ENCODE data around the gene TLE5.
"Not testable (repeated sequence)": the region's sequence is repeated elsewhere in the genome, so short reads cannot be mapped to it uniquely, and the experiment has no call there.

The TLE5 gene

DNA sequence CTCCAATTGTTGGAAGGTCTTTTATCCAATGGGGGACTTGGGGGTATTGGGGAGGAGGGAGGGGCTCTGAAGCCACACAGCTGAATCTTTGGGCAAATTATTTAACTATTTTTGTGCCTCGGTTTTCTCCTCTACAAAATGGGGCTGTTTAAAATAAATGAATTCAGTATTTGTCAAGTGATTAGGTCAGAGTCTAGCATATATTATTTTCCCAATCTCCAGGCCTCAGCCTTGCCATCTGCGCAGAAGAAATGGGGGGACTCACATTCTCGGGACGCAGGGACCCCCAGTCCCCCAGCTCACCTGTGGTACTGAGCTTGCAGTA is 1.5 kb downstream of the TLE5 start:
- DNase-seq = no peak

DNA sequence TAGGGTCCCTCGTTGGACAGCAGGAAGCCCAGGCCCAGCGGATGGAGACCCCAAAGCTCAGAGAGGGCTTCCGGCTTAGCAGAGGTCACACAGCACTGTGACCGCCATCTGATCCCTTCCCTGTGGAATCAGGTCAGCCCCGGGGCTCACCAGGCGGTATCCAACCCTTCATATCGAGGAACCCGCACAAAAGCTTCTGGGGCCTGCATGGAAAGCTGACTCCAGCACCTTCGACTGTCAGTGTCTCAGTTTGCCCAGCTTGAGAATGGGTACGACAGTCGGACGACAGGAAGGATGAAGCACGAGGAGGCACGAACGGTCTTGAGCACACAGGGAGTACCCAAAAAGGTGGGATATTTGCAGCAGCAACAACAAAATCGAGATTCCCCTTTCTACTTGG is 2.6 kb downstream of the TLE5 start:
- no peak for DNase-seq

GRCh38 chr19:3058821-3059314 is 3.4 kb downstream of the TLE5 start:
- DNase-seq = no peak

DNA sequence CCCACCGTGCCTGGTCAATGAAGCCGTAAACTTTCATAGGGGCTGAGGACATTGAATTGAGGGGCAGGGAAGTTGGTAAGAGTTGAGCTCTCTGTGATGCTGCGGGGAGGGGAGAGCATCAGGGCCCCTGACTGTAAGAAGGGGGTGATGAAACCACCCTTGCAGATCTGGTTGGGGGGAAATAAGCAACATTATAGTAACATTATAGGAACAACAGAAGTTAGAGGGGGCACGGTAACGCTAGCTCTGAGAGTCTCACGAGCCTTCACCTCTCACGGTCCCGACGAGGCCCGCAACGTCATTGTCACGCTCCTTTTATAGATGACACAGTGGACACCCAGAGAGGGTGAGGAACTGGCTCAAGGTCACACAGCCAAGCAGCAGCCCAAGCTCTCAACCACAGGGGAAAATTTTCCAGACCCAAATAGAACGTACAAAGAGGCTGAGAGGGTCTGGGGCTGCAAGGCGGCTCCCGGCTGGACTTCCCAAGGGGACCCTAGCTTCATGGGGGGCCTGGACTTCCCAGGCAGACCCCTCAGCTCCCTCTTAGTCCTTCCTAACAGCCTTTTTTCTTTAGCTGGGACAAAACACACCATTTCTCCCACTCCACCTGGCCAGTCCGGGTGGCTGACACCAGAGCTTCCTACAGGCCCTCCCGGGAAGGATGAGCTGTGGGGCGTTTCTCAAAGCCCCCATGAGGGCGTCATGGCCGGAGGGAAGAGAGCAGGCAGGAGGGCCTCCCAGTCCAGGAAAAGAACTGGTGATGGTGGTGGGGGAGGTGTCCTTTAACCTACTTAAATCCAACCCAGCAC is 4.1 kb downstream of the TLE5 start:
- DNase-seq = no peak

GRCh38 chr19:3057275-3057714 is 5.0 kb downstream of the TLE5 start:
- no peak for DNase-seq

DNA sequence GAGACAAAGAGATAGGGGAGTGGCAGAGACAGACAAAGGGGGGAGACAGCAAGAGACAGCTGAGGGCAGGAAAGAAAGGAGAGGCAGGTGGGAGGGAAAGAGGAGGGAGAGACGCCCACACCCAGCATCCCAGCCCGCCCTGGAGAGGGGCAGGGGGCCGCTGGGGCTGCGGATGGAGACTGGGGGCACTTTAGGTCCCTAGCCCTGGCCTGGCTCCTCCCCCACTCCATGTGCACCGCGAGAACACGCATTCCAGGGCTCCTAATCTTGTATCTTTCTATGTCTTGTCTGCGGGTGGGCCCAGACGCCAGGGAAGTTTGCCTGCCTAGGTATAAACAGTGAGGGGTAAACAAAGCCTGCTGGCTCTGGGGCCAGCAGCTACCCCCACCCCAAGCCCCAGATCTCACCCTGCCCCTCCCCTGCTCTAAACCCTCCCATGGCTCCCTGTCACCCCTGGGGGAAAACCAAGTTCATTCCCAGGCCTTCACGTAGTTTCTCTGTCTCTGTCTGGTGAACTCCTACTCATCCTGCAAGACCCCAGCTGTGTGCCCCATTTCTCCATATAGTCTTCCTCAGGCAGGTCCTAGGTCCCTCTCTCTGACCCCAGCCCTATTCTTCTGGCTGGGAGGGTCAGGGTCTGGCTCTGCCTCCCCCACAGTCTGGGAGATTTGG is 5.7 kb downstream of the TLE5 start:
- no peak for DNase-seq

- DNase-seq = no peak
These were observed 6.4 kb downstream of the TLE5 start for GRCh38 chr19:3055741-3056416.

DNA sequence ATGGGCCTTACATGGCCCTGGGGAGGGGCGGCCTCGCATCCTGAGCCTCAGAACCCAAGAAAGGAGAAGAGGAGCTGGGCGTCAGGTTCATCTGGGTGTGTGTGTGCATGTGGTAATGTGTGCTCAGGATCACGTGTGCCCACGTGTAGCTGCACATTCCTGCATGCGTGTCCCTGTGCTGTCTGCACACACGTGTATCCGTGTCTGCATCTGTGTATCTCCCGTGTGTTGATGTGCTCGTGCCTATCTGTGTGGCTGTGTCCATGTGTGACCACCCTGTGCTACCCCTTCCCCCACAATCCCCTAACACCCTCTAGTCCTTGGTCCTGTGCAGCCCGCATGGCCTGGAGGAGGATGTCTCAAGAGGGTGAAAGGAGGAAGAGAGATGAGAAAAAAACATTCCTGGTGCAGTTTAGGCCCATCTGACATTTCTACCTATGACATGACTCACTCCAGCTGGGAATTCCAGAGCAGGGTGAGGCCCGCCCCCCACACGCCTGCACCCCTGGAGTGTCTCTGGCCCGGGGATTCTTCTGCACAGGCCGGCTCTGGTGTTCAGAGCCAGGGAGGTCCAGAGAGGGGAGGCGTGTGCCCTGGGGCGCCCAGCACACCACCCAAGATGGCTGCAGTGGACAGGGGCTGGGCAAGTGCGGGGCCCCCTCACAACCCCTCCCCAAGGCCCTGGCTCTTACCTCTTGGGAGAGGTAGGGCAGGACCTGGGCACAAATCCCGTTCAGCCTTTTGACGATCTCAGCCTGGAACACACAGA is 7.1 kb downstream of the TLE5 start:
- no peak for DNase-seq

DNA sequence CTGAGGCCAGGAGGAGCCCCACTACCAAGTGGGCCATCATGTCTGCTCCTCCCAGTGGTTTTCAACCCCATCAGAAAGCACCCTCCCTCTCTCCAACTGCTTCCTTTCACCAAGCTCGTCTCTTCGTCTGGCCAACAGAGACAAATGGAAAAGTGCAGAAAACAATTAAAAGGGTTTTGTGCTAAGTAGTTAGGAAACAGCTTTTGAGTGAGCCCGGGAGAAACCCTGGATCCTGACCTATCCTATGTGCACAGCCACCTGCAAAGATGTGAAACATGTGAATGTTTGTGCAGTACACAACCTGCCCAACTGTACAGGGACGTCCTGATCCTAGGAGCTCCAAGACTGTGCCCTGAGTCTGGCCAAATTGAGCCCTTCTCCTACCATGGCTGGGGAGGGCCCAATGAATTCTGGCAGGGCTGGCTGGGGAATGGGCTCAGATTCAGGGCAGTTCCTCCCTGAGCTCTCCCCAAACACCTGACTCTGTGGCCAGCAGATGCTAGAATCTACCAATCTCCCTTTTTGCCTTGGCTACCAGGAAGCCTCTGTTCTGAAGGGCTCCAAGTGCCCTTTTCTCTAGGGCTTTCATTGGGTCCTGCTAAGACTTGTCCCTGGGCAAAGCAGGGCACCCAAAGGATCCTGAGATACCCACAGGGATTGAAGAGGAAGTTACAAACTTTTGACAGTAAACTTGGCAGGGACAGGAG is 7.9 kb downstream of the TLE5 start:
- DNase-seq = no peak

DNA sequence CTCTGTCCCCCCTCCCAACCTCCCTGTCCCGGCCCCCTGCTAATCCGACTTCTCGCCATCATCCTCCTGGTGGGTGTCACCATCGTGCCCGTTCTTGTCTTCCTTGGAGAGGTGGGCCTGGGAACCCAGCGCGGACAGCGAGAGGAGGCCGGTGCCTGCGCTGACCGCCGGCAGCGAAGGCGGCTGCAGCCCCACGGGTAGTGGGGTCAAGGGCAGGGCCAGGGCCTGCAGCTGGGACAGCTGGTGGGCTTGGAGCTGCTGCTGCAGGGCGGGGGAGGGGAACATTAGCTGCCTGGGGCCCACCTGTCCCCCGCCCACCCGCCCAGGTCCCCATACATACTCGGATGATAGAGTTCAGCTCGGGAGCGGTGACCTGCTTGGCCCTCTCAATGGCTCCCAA is 8.5 kb downstream of the TLE5 start:
- DNase-seq = no peak

DNA sequence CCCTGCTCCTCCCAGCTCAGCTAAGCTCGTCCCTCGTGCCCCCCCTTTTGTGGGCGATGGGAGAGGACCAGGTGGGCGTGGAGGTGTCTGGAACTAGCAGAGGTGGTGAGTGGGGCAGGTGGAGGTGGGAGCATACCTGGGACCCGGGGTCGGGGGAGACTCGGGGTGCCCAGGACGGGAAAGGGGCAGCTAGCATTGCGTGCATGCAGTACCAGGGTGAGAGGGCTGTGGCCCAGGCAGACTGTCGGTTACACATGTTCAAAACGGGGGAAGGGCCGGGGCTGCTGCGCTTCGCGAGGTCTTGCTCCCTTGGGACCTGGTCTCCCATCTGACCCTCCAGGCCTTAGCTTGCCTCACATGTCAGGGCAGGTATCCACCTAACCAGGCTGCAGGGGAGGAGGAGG is 9.1 kb downstream of the TLE5 start:
- DNase-seq = no peak

GRCh38 chr19:3050016-3050415 is 12.3 kb downstream of the TLE5 start:
- DNase-seq = not testable (repeated sequence)

DNA sequence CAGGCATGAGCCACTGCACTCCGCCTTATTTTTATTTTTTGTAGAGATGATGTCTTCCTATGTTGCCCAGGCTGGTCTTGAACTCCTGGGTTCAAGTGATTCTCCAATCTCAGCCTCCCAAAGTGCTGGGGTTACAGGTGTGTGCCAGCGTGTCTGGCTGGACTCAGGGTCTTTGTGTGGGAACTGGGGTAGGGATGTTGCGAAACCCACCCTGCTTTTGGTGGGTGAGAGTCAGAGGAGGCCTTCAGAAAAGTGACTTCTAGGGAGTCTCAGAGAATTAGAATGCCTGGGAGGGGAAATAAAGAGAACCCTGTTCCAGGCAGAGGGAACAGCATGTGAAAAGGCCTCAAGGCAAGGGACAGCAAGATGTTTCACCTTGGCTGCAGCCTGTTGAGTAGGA is 13.2 kb downstream of the TLE5 start:
- DNase-seq = no peak

GRCh38 chr19:3048190-3048533 is 14.1 kb downstream of the TLE5 start:
- no peak for DNase-seq

DNA sequence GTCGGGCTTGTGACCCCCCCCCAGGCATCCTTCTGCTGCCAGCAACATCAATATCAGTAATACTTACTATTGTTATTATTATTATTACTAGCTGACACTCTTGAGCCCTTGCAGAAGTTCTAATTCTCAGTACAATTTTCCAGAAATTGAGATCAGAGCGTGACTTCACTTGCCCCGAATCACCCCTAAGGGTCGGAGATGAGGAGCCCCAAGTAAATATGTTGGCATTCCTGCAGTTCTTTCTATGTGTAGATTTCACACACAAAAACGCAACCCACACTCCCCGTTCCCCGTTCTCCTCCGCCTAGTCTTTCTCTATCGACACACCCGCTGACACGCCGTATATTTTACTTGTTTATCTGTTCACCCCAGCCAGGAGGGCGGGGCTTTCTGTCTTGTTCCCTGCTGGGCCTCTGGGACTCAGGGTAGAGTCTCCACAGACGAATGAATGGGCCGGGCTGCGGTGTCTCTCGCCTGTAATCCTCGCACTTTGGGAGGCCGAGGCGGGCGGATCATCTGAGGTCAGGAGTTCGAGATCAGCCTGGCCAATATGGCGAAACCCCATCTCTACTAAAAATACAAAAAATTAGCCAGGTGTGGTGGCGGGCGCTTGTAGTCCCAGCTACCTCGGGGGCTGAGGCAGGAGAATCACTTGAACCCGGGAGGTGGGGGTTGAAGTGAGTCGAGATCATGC is 14.7 kb downstream of the TLE5 start:
- DNase-seq = peak; percentile 68 to 70

- DNase-seq = no peak
These were observed 15.4 kb downstream of the TLE5 start for GRCh38 chr19:3046698-3047495.

- no peak for DNase-seq
These were observed 16.2 kb downstream of the TLE5 start for GRCh38 chr19:3045885-3046697.

- no peak for DNase-seq
These were observed 17.1 kb downstream of the TLE5 start for GRCh38 chr19:3045191-3045590.

GRCh38 chr19:3042621-3043267 is 19.6 kb downstream of the TLE5 start:
- DNase-seq = no peak

Data from stimulated activated CD4-positive, alpha-beta T cell treated with anti-CD3 and anti-CD28 coated beads, Interleukin-2, amount 100 ng/mL, for 24 hours (primary cell).